Peyer's patch (tissue), 4 donors: ENCODE measurements around the gene OR2B2. TPM values are rescaled to one million over a fixed set of nuclear protein-coding genes. Genes with fewer than 3 reads are reported as not detected.
A peak's percentile ranks its signal among the peaks of the same experiment; 100 is the strongest.

ENCODE experiments used
- DNase-seq, 3 donors: peaks; one replicate each; pipeline ENCODE4 v3.0.0-alpha.2; 2017 to 2019
- H3K27ac ChIP-seq, 4 donors: fragments of 200-600 bp; sonication (generic); one replicate each; pipeline ENCODE4 v1.5.1; 2016 to 2019
- H3K27me3 ChIP-seq, 2 donors: fragments of 200-600 bp; sonication (generic); one replicate each; pipeline ENCODE4 v1.5.1; 2019
- H3K36me3 ChIP-seq, 3 donors: fragments of 200-600 bp; sonication (generic); one replicate each; pipeline ENCODE4 v1.5.1; 2016 to 2019
- H3K4me1 ChIP-seq, 4 donors: fragments of 200-600 bp; sonication (generic); one replicate each; pipeline ENCODE4 v1.5.1; 2016 to 2019
- H3K4me3 ChIP-seq, 4 donors: fragments of 200-600 bp; sonication (generic); 1 replicate in 3 of 4; 2 replicates in 1 of 4; pipeline ENCODE4 v1.5.1; 2016 to 2019; ENCODE audit warnings: mild to moderate bottlenecking in 1 of 4
- H3K9me3 ChIP-seq, 4 donors: fragments of 200-600 bp; sonication (generic); one replicate each; pipeline ENCODE4 v1.5.1; 2016 to 2019; ENCODE audit warnings: mild to moderate bottlenecking in 1 of 4
- CTCF ChIP-seq, 6 experiments: fragments of 450-650 bp in 4 of 6; fragments of 200-600 bp in 2 of 6; sonication (generic) in 1 of 6; IDR thresholded peaks; one replicate each; pipeline ENCODE4 v1.5.1; 2017 to 2019; ENCODE audit warnings: antibody characterized with exemption in 6 of 6, mild to moderate bottlenecking in 3 of 6, moderate library complexity in 1 of 6
- POLR2A ChIP-seq, 2 donors: fragments of 450-650 bp; IDR thresholded peaks; one replicate each; pipeline ENCODE4 v1.5.1; 2017; ENCODE audit warnings: antibody characterized with exemption in 2 of 2, mild to moderate bottlenecking in 2 of 2, moderate library complexity in 2 of 2
- total RNA-seq, 4 donors: library from RNA; depleted of rRNA; stranded (reverse); fragments of >200 nt; gene quantifications; one replicate each; pipeline ENCODE4 v1.1.0, GENCODE V29; 2016

OR2B2 gene
- total RNA-seq, 4 donors from 2014 or later = not detected

DNA sequence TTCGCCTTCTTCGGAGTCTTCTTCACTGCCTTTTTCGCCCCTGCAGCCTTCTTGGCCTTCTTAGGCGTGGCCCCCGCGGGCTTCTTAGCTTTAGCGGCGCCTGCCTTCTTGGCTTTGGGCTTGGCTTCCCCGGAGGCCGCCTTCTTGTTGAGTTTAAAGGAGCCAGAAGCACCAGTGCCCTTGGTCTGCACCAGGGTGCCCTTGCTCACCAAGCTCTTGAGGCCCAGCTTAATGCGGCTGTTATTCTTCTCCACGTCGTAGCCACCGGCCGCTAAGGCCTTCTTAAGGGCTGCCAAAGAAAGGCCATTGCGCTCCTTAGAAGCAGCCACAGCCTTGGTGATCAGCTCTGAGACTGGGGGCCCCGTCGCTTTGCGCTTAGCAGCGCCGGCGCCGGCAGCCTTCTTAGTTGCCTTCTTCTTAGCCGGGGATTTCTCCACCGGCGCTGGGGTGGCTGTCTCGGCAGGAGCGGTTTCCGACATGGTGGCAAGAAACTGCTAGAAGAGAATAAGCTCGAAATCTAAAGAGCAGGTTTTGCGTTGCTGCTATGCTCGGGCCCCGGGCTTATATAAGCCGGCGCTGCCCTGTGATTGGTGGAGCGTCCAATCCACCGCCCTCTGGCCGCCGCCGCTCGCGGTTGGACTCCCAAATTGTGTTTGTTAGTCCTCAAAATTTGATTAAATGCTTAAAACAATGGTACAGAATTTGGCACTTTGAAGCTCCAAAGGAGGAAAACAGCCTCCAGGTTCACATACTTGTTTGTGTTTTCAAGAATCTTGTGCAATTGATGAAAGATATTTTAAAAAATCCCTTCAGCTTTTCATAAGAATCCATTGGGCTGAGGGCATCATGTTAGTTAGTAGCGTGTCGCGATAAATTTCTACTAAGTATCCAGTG lies 44.9 kb downstream of the OR2B2 start:
- peak; percentile 82 to 89 (median 83) for DNase-seq
- no peaks in the 10 kb centered on the region for H3K9me3 ChIP-seq
- H3K27ac ChIP-seq = peak overlapping the region; percentile 64 to 82 (median 69)
- H3K4me1 ChIP-seq = peaks cover 0 to 29% (median 5%) of the 10 kb centered on the region in 4 donors
- H3K27me3 ChIP-seq = no peaks in the 10 kb centered on the region
- no peaks in the 10 kb centered on the region for H3K36me3 ChIP-seq
- peak overlapping the region; percentile 53 to 86 (median 63) for H3K4me3 ChIP-seq
- TF ChIP-seq CTCF (IDR thresholded peaks at IDR 0.05) (peak in 1 of 6 experiments; percentile 22), POLR2A (IDR thresholded peaks at IDR 0.05) (peak; percentile 84 to 95)

DNA sequence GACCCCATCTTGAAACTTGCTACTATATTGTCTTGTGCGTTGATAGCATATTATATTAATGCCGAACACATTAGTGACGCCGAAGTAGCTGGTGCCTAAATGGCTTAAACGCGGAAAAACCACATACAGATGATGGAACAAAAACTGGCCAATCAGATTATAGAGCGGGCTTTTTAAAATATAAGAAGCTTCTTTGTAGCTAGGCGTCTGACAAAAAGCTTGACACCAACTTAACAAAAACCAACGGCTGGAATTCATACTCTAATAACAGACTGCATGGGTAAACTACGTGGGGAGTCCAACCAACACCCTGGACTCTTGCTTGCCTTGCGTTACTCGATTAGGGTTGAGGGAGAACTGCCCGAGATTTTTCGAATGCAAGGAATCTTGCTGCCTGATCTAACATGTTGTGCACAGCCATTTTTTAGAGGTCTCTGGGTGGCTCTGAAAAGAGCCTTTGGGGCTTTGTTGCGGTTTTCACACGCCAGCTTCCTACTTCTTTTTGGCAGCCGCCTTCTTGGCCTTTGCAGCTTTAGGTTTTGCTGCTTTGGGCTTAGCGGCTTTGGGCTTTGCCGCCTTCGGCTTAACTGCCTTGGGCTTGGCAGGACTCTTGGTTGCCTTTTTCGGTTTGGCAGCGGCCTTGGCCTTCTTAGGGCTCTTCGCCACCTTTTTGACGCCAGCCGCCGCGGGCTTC lies 45.7 kb downstream of the OR2B2 start:
- Histone ChIP-seq H3K4me3 (peak overlapping the region; percentile 53 to 86 (median 63)), H3K4me1 (peaks cover 0 to 29% (median 5%) of the 10 kb centered on the region in 4 donors), H3K27ac (peak overlapping the region; percentile 67 to 85 (median 76)), H3K9me3 (no peaks in the 10 kb centered on the region), H3K27me3 (no peaks in the 10 kb centered on the region), H3K36me3 (no peaks in the 10 kb centered on the region)
- TF ChIP-seq POLR2A (IDR thresholded peaks at IDR 0.05) (no peak), CTCF (IDR thresholded peaks at IDR 0.05) (no peak)
- DNase-seq = peak in 2 of 3 donors; percentile 52 to 58

DNA sequence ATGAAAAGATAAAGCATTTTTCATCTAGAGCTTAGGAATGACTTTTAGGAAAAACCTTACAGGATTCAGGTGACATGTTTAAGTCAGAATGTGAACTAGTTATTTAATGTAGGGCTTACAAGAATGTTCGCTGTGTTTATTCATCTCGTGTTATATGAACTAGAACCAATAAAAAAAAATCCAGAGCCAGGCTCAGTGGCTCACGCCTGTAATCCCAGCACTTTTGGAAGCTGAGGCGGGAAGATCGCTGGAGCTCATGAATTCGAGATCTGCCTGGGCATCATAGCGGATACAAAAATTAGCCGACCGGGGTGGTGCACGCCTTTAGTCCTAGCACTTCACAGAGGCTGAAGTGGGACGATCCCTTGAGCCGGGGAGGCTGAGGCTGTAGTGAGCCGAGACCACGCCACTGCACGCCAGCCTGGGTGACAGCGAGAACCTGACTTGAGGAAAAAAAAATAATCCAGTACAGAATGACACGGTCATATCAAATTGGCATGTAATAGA lies 46.3 kb downstream of the OR2B2 start:
- Histone ChIP-seq H3K36me3 (no peaks in the 10 kb centered on the region), H3K27me3 (no peaks in the 10 kb centered on the region), H3K9me3 (no peaks in the 10 kb centered on the region), H3K27ac (peak overlapping the region; percentile 71 to 85 (median 80)), H3K4me1 (peaks cover 0 to 29% (median 5%) of the 10 kb centered on the region in 4 donors), H3K4me3 (peak overlapping the region; percentile 53 to 86 (median 63))
- peak; percentile 24 to 57 (median 55) for DNase-seq
- TF ChIP-seq CTCF (IDR thresholded peaks at IDR 0.05) (no peak), POLR2A (IDR thresholded peaks at IDR 0.05) (peak in 1 of 2 donors; percentile 18)

GRCh38 chr6:27864906-27865849 lies 47.0 kb downstream of the OR2B2 start:
- Histone ChIP-seq H3K27ac (peak overlapping the region; percentile 71 to 85 (median 80)), H3K36me3 (no peaks in the 10 kb centered on the region), H3K9me3 (no peaks in the 10 kb centered on the region), H3K4me1 (peaks cover 0 to 29% (median 5%) of the 10 kb centered on the region in 4 donors), H3K27me3 (no peaks in the 10 kb centered on the region), H3K4me3 (peak overlapping the region; percentile 53 to 86 (median 63))
- peak; percentile 61 to 82 (median 79) for DNase-seq
- TF ChIP-seq POLR2A (IDR thresholded peaks at IDR 0.05) (peak; percentile 84 to 88), CTCF (IDR thresholded peaks at IDR 0.05) (peak in 1 of 6 experiments; percentile 1)
